Measurements from ENCODE around the gene EGFL8. TPM values are rescaled to one million over a fixed set of nuclear protein-coding genes. Genes with fewer than 3 reads are reported as not detected.
"Not testable (repeated sequence)": the region's sequence is repeated elsewhere in the genome, so short reads cannot be mapped to it uniquely, and the experiment has no call there.

The EGFL8 gene
- total RNA-seq, 1 donor from 2014 or later = 13.3 TPM

GRCh38 chr6:32203426-32204267 lies 39.3 kb downstream of the EGFL8 start:
- Histone ChIP-seq H3K9me3 (no peaks in the 10 kb centered on the region), H3K4me3 (no peak overlapping the region), H3K27me3 (no peaks in the 10 kb centered on the region), H3K27ac (no peak overlapping the region), H3K4me1 (no peaks in the 10 kb centered on the region), H3K36me3 (no peaks in the 10 kb centered on the region)
- TF ChIP-seq CTCF (IDR thresholded peaks at IDR 0.05) (no peak), POLR2A (IDR thresholded peaks at IDR 0.05) (no peak), POLR2AphosphoS5 (IDR thresholded peaks at IDR 0.05; ENCODE audit: insufficient read depth in 1 of 2, low read depth in 1 of 2) (no peak)
- intact Hi-C loops (cut with DNase I) = no loop called here
- no peak for DNase-seq (ENCODE audit: extremely low spot score in 2 of 2)

GRCh38 chr6:32204268-32204715 lies 39.9 kb downstream of the EGFL8 start:
- Histone ChIP-seq H3K27me3 (no peaks in the 10 kb centered on the region), H3K36me3 (no peaks in the 10 kb centered on the region), H3K27ac (no peak overlapping the region), H3K4me1 (no peaks in the 10 kb centered on the region), H3K9me3 (no peaks in the 10 kb centered on the region), H3K4me3 (no peak overlapping the region)
- TF ChIP-seq POLR2AphosphoS5 (IDR thresholded peaks at IDR 0.05; ENCODE audit: insufficient read depth in 1 of 2, low read depth in 1 of 2) = no peak
- TF ChIP-seq POLR2A (IDR thresholded peaks at IDR 0.05) = no peak
- TF ChIP-seq CTCF (IDR thresholded peaks at IDR 0.05) = no peak
- intact Hi-C loops (cut with DNase I) = no loop called here
- no peak for DNase-seq (ENCODE audit: extremely low spot score in 2 of 2)

- Histone ChIP-seq H3K36me3 (no peaks in the 10 kb centered on the region), H3K9me3 (no peaks in the 10 kb centered on the region), H3K4me3 (no peak overlapping the region), H3K27me3 (no peaks in the 10 kb centered on the region), H3K4me1 (no peaks in the 10 kb centered on the region), H3K27ac (no peak overlapping the region)
- TF ChIP-seq CTCF (IDR thresholded peaks at IDR 0.05) (no peak), POLR2AphosphoS5 (IDR thresholded peaks at IDR 0.05; ENCODE audit: insufficient read depth in 1 of 2, low read depth in 1 of 2) (no peak), POLR2A (IDR thresholded peaks at IDR 0.05) (no peak)
- DNase-seq (ENCODE audit: extremely low spot score in 2 of 2) = no peak
- intact Hi-C loops (cut with DNase I) = no loop called here
These were observed 44.6 kb downstream of the EGFL8 start for GRCh38 chr6:32208996-32209395.

GRCh38 chr6:32210191-32210601 lies 45.8 kb downstream of the EGFL8 start:
- intact Hi-C loops (cut with DNase I) = no loop called here
- Histone ChIP-seq H3K4me1 (no peaks in the 10 kb centered on the region), H3K9me3 (no peaks in the 10 kb centered on the region), H3K4me3 (no peak overlapping the region), H3K27me3 (no peaks in the 10 kb centered on the region), H3K36me3 (no peaks in the 10 kb centered on the region), H3K27ac (no peak overlapping the region)
- DNase-seq (ENCODE audit: extremely low spot score in 2 of 2) = no peak
- no peak for TF ChIP-seq CTCF (IDR thresholded peaks at IDR 0.05)

GRCh38 chr6:32211432-32211831 lies 47.0 kb downstream of the EGFL8 start:
- H3K4me1 ChIP-seq; H3K36me3 ChIP-seq; DNase-seq (ENCODE audit: extremely low spot score in 2 of 2); H3K27ac ChIP-seq; H3K9me3 ChIP-seq; intact Hi-C loops (cut with DNase I); H3K27me3 ChIP-seq; H3K4me3 ChIP-seq: not testable (repeated sequence)
